ENCODE data around the gene FLRT2.

FLRT2 gene

DNA sequence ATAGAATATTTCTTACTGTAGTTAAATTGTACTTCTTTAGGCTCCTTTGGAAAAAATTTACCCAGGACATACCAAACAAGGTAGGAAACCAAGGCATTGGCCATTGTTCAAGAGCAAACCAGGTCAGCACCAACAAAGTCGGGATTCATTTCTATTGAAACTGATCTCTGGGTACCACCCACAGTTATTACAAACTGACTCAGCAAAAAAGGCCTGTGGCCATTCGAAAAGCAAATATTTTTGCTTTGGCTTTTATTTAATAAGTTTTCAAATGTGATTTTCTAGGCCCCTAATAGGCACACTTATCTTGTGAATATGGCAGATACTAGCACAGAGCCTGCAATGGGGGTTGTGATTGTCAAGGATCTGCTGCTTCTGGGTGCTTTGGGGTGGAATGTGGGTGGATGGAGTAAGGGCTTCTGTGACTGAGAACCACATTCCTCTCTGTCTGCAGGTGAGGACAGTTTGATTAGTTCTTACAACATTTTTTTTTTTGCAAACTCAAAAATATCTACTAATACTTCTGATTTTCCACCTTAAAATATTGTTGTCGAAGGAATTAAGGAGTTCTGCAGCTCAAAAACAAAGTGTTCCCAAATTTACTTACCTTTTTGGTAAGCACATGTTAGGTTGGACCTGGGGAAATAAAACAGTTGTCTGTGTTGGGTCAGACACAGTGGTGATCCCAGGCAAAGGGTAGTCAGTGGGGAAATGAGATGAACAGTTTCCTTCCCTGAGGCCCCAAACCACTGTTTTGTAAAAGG, 45.1 kb downstream of the FLRT2 start:
- FAIRE-seq (no peak), DNase-seq (ENCODE audit: insufficient read length, low spot score) (no peak)
- TF ChIP-seq TAF1 (IDR thresholded peaks at IDR 0.05; ENCODE audit: low read depth, low read length) (no peak), POLR2A (IDR thresholded peaks at IDR 0.05; ENCODE audit: low read depth, low read length) (no peak), POLR2AphosphoS5 (IDR thresholded peaks at IDR 0.05; ENCODE audit: low read depth, low read length) (no peak), SPI1 (IDR thresholded peaks at IDR 0.05; ENCODE audit: low read depth, low read length) (no peak), PAX5 (IDR thresholded peaks at IDR 0.05; ENCODE audit: insufficient read depth, low read length, severe bottlenecking) (no peak), POU2F2 (IDR thresholded peaks at IDR 0.05; ENCODE audit: low read depth, low read length) (no peak)

DNA sequence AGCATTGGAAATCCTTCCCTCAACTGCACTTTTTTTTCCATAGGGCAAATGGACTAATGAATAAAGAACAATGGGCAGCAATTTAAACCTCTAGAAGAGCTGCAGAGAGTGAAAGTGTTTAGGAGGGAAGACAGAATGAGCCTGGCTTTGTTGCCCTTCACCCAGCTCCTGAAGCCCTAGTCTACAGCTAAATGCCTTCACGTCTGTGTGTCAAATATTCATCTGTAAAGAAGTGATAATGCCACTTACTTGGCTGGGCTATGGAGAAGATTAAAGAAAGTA, 45.6 kb downstream of the FLRT2 start:
- no peak for FAIRE-seq
- no peak for DNase-seq (ENCODE audit: insufficient read length, low spot score)
- TF ChIP-seq PAX5 (IDR thresholded peaks at IDR 0.05; ENCODE audit: insufficient read depth, low read length, severe bottlenecking): no peak
- no peak for TF ChIP-seq POLR2AphosphoS5 (IDR thresholded peaks at IDR 0.05; ENCODE audit: low read depth, low read length)
- no peak for TF ChIP-seq SPI1 (IDR thresholded peaks at IDR 0.05; ENCODE audit: low read depth, low read length)
- no peak for TF ChIP-seq POU2F2 (IDR thresholded peaks at IDR 0.05; ENCODE audit: low read depth, low read length)
- no peak for TF ChIP-seq POLR2A (IDR thresholded peaks at IDR 0.05; ENCODE audit: low read depth, low read length)
- TF ChIP-seq TAF1 (IDR thresholded peaks at IDR 0.05; ENCODE audit: low read depth, low read length): no peak

- DNase-seq (ENCODE audit: insufficient read length, low spot score) (no peak), FAIRE-seq (no peak)
- TF ChIP-seq POU2F2 (IDR thresholded peaks at IDR 0.05; ENCODE audit: low read depth, low read length): no peak
- TF ChIP-seq PAX5 (IDR thresholded peaks at IDR 0.05; ENCODE audit: insufficient read depth, low read length, severe bottlenecking): no peak
- no peak for TF ChIP-seq POLR2A (IDR thresholded peaks at IDR 0.05; ENCODE audit: low read depth, low read length)
- no peak for TF ChIP-seq TAF1 (IDR thresholded peaks at IDR 0.05; ENCODE audit: low read depth, low read length)
- no peak for TF ChIP-seq POLR2AphosphoS5 (IDR thresholded peaks at IDR 0.05; ENCODE audit: low read depth, low read length)
- TF ChIP-seq SPI1 (IDR thresholded peaks at IDR 0.05; ENCODE audit: low read depth, low read length): no peak
These were observed 46.3 kb downstream of the FLRT2 start for GRCh38 chr14:85576218-85576617.

GRCh38 chr14:85576848-85577542, 47.1 kb downstream of the FLRT2 start:
- no peak for TF ChIP-seq TAF1 (IDR thresholded peaks at IDR 0.05; ENCODE audit: low read depth, low read length)
- no peak for TF ChIP-seq POLR2AphosphoS5 (IDR thresholded peaks at IDR 0.05; ENCODE audit: low read depth, low read length)
- TF ChIP-seq POU2F2 (IDR thresholded peaks at IDR 0.05; ENCODE audit: low read depth, low read length): no peak
- TF ChIP-seq SPI1 (IDR thresholded peaks at IDR 0.05; ENCODE audit: low read depth, low read length): no peak
- TF ChIP-seq POLR2A (IDR thresholded peaks at IDR 0.05; ENCODE audit: low read depth, low read length): no peak
- TF ChIP-seq PAX5 (IDR thresholded peaks at IDR 0.05; ENCODE audit: insufficient read depth, low read length, severe bottlenecking): no peak
- DNase-seq (ENCODE audit: insufficient read length, low spot score) (no peak), FAIRE-seq (no peak)

DNA sequence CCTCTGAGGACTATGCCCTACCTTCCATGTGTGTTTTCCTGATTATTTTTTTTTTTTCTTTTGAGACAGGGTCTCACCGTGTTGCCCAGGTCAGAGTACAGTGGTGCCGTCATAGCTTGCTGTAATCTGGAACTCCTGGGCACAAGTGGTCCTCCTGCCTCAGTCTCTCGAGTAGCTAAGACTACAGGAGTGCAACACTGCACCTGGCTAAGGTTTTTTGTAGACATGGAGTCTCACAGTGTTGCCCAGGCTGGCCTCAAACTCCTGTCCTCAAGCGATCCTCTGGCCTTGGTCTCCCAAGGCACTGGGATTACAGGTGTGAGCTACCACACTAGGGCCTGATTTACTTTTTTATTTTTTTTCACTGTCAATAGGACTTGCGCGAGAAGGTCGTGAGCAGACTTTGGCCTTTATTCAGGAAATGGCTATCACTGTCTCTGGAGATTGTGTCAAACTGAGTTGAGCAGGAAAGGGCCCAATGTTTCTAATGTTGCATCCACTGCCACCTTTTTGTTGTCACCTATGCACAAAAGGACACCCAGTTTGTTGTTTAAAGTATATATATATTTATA, 47.7 kb downstream of the FLRT2 start:
- no peak for DNase-seq (ENCODE audit: insufficient read length, low spot score)
- TF ChIP-seq POU2F2 (IDR thresholded peaks at IDR 0.05; ENCODE audit: low read depth, low read length): no peak
- no peak for TF ChIP-seq SPI1 (IDR thresholded peaks at IDR 0.05; ENCODE audit: low read depth, low read length)
- no peak for TF ChIP-seq PAX5 (IDR thresholded peaks at IDR 0.05; ENCODE audit: insufficient read depth, low read length, severe bottlenecking)
- no peak for TF ChIP-seq POLR2AphosphoS5 (IDR thresholded peaks at IDR 0.05; ENCODE audit: low read depth, low read length)
- TF ChIP-seq TAF1 (IDR thresholded peaks at IDR 0.05; ENCODE audit: low read depth, low read length): no peak
- TF ChIP-seq POLR2A (IDR thresholded peaks at IDR 0.05; ENCODE audit: low read depth, low read length): no peak
- no peak for FAIRE-seq

GRCh38 chr14:85578357-85578756, 48.4 kb downstream of the FLRT2 start:
- FAIRE-seq (no peak), DNase-seq (ENCODE audit: insufficient read length, low spot score) (no peak)
- TF ChIP-seq POLR2A (IDR thresholded peaks at IDR 0.05; ENCODE audit: low read depth, low read length) (no peak), TAF1 (IDR thresholded peaks at IDR 0.05; ENCODE audit: low read depth, low read length) (no peak), POLR2AphosphoS5 (IDR thresholded peaks at IDR 0.05; ENCODE audit: low read depth, low read length) (no peak), SPI1 (IDR thresholded peaks at IDR 0.05; ENCODE audit: low read depth, low read length) (no peak), PAX5 (IDR thresholded peaks at IDR 0.05; ENCODE audit: insufficient read depth, low read length, severe bottlenecking) (no peak), POU2F2 (IDR thresholded peaks at IDR 0.05; ENCODE audit: low read depth, low read length) (no peak)

DNA sequence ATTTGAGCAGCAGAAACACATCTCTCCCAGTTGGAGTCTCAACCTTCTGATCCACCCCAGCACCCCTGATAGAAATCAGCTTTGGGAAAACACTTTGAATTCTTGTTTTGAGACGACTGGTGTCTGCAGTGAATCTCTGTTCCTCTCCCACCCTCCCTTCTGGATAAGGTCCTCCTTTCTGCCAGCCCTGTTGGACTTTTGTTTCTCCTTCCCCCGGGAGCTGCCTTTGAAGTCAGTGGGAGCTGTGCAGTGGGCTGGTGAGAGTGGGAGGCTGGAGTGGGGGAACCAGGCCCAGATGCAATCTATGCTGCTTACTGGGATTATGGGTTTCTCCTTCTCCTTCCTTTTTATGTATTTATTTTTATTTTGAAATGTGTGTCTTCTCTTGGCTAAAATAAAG, 49.0 kb downstream of the FLRT2 start:
- no peak for DNase-seq (ENCODE audit: insufficient read length, low spot score)
- TF ChIP-seq TAF1 (IDR thresholded peaks at IDR 0.05; ENCODE audit: low read depth, low read length) (no peak), POLR2AphosphoS5 (IDR thresholded peaks at IDR 0.05; ENCODE audit: low read depth, low read length) (no peak), PAX5 (IDR thresholded peaks at IDR 0.05; ENCODE audit: insufficient read depth, low read length, severe bottlenecking) (no peak), SPI1 (IDR thresholded peaks at IDR 0.05; ENCODE audit: low read depth, low read length) (no peak), POLR2A (IDR thresholded peaks at IDR 0.05; ENCODE audit: low read depth, low read length) (no peak)
- FAIRE-seq: no peak

DNA sequence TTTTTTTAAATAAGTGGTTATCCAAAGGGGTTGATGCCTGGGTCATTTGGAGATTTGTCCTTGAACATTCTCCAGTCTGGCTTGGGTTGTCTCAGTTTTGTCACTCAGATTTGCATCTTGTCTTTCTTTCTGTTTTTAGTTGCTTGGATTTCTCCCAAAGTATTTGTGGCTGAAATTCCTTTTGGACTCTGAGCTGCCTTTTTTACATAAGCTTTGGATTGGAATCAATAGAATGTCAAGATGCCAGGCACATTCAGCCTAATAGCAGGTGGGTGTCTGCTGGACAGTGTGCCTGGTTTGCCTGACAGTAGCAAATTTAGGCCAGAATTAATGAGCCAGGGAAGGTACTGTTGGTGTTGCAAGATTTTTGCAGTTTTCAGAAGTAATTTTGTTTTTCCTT, 50.0 kb downstream of the FLRT2 start:
- no peak for TF ChIP-seq SPI1 (IDR thresholded peaks at IDR 0.05; ENCODE audit: low read depth, low read length)
- FAIRE-seq (no peak), DNase-seq (ENCODE audit: insufficient read length, low spot score) (no peak)

DNA sequence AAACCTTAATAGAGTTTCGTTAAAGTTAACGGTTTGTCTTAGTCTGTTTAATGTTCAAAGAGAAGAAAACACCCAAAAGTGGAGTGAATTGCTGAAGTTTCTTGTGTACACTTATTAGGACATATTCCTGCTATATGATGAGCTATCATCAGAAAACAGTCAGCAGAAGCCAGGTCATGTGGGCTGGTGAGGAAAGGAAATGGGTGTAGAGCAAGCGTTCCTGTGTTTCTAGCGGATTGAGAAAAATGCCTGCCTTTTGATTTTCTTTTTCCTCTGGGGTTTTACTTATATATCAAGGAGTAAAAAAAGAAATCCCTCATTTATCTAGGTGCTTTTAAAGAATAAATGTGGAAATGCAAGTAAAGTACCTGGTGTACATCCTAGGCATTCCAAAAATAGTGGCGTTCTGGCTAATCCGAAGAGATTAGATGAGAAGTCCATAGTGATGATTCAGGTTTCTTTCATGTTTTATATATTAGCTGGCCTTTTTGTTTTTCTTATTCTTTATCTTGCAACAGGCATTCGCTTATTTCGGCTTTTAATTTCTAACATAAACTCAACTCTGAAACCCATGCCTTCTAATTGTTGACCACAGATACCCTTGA, 50.7 kb downstream of the FLRT2 start:
- TF ChIP-seq POLR2A (IDR thresholded peaks at IDR 0.05; ENCODE audit: low read depth, low read length) (no peak), PAX5 (IDR thresholded peaks at IDR 0.05; ENCODE audit: insufficient read depth, low read length, severe bottlenecking) (no peak), POU2F2 (IDR thresholded peaks at IDR 0.05; ENCODE audit: low read depth, low read length) (no peak), TAF1 (IDR thresholded peaks at IDR 0.05; ENCODE audit: low read depth, low read length) (no peak), POLR2AphosphoS5 (IDR thresholded peaks at IDR 0.05; ENCODE audit: low read depth, low read length) (no peak), SPI1 (IDR thresholded peaks at IDR 0.05; ENCODE audit: low read depth, low read length) (no peak)
- DNase-seq (ENCODE audit: insufficient read length, low spot score) (no peak), FAIRE-seq (no peak)

Data from GM12891 (cell line).